Measurements from ENCODE around the gene MAML2.

GRCh38 chr11:96260067-96260511 lies 82.9 kb downstream of the MAML2 start:
- no peak for TF ChIP-seq CTCF (IDR thresholded peaks at IDR 0.05)
- no peak for TF ChIP-seq POLR2A (IDR thresholded peaks at IDR 0.05)

All from esophagus squamous epithelium (tissue), 4 donors.